ENCODE data around the gene KRT5. TPM values are rescaled to one million over a fixed set of nuclear protein-coding genes. Genes with fewer than 3 reads are reported as not detected.

The KRT5 gene
- total RNA-seq, 1 experiment from 2014 or later: 0.67 TPM

GRCh38 chr12:52546126-52546525 lies 25.9 kb upstream of the KRT5 start:
- DNase-seq (ENCODE audit: low spot score): no peak
- ChIA-PET POLR2A (ENCODE audit: low non-redundant PET) (no interaction called here), CTCF (no interaction called here)
- Histone ChIP-seq H3K4me1 (ENCODE audit: insufficient read depth, low read length, poor library complexity, severe bottlenecking) (no peaks in the 10 kb centered on the region), H3K36me3 (ENCODE audit: insufficient read depth, low read length, poor library complexity, severe bottlenecking) (no peaks in the 10 kb centered on the region), H3K4me3 (ENCODE audit: low read depth, low read length, poor library complexity, severe bottlenecking) (no peak overlapping the region), H3K9me3 (ENCODE audit: low read depth, low read length, poor library complexity, severe bottlenecking) (no peaks in the 10 kb centered on the region), H3K27me3 (replicated peaks; ENCODE audit: insufficient read depth, low read depth, low read length, poor library complexity) (peaks cover 7% of the 10 kb centered on the region), H3K27ac (ENCODE audit: low read depth, low read length, poor library complexity, severe bottlenecking) (no peak overlapping the region)
- TF ChIP-seq EZH2 (IDR thresholded peaks at IDR 0.05; ENCODE audit: borderline replicate concordance, low read depth, low read length, poor library complexity, severe bottlenecking) (no peak), CTCF (conservative IDR thresholded peaks at IDR 0.05; ENCODE audit: low read depth, low read length) (no peak)
- intact Hi-C loops (cut with micrococcal nuclease; ENCODE audit: unreplicated experiment): no loop called here
- no TSS peak for BruUV-seq (replicated peaks)

- Histone ChIP-seq H3K4me1 (ENCODE audit: insufficient read depth, low read length, poor library complexity, severe bottlenecking) (peaks cover 2% of the 10 kb centered on the region), H3K27ac (ENCODE audit: low read depth, low read length, poor library complexity, severe bottlenecking) (no peak overlapping the region), H3K9me3 (ENCODE audit: low read depth, low read length, poor library complexity, severe bottlenecking) (no peaks in the 10 kb centered on the region), H3K4me3 (ENCODE audit: low read depth, low read length, poor library complexity, severe bottlenecking) (no peak overlapping the region), H3K27me3 (replicated peaks; ENCODE audit: insufficient read depth, low read depth, low read length, poor library complexity) (no peaks in the 10 kb centered on the region), H3K36me3 (ENCODE audit: insufficient read depth, low read length, poor library complexity, severe bottlenecking) (no peaks in the 10 kb centered on the region)
- CTCF ChIA-PET: no interaction called here
- no TSS peak for BruUV-seq (replicated peaks)
- TF ChIP-seq EZH2 (IDR thresholded peaks at IDR 0.05; ENCODE audit: borderline replicate concordance, low read depth, low read length, poor library complexity, severe bottlenecking) (no peak), CTCF (conservative IDR thresholded peaks at IDR 0.05; ENCODE audit: low read depth, low read length) (no peak)
- POLR2A ChIA-PET (ENCODE audit: low non-redundant PET): no interaction called here
- intact Hi-C loops (cut with micrococcal nuclease; ENCODE audit: unreplicated experiment): no loop called here
- DNase-seq (ENCODE audit: low spot score): no peak
These were observed 24.0 kb upstream of the KRT5 start for GRCh38 chr12:52543985-52544883.

GRCh38 chr12:52542785-52543318 lies 22.7 kb upstream of the KRT5 start:
- Histone ChIP-seq H3K36me3 (ENCODE audit: insufficient read depth, low read length, poor library complexity, severe bottlenecking) (no peaks in the 10 kb centered on the region), H3K27ac (ENCODE audit: low read depth, low read length, poor library complexity, severe bottlenecking) (no peak overlapping the region), H3K9me3 (ENCODE audit: low read depth, low read length, poor library complexity, severe bottlenecking) (no peaks in the 10 kb centered on the region), H3K4me1 (ENCODE audit: insufficient read depth, low read length, poor library complexity, severe bottlenecking) (peaks cover 7% of the 10 kb centered on the region), H3K27me3 (replicated peaks; ENCODE audit: insufficient read depth, low read depth, low read length, poor library complexity) (no peaks in the 10 kb centered on the region), H3K4me3 (ENCODE audit: low read depth, low read length, poor library complexity, severe bottlenecking) (no peak overlapping the region)
- TF ChIP-seq EZH2 (IDR thresholded peaks at IDR 0.05; ENCODE audit: borderline replicate concordance, low read depth, low read length, poor library complexity, severe bottlenecking) (no peak), CTCF (conservative IDR thresholded peaks at IDR 0.05; ENCODE audit: low read depth, low read length) (no peak)
- intact Hi-C loops (cut with micrococcal nuclease; ENCODE audit: unreplicated experiment): no loop called here
- no peak for DNase-seq (ENCODE audit: low spot score)
- POLR2A ChIA-PET (ENCODE audit: low non-redundant PET): no interaction called here
- no TSS peak for BruUV-seq (replicated peaks)
- CTCF ChIA-PET: no interaction called here

Data from A673 (cell line).